SK-N-SH (cell line): Measurements from ENCODE around the gene ZEB1.

ENCODE experiments used
- FOXM1 ChIP-seq: IDR thresholded peaks from 2 replicates; pipeline ENCODE4 v1.4.0; 2012; ENCODE audit warnings: low read depth, mild to moderate bottlenecking
- NRF1 ChIP-seq: IDR thresholded peaks from 2 replicates; pipeline ENCODE4 v1.6.1; 2012; ENCODE audit warnings: low read depth, mild to moderate bottlenecking, low read length
- SIN3A ChIP-seq: IDR thresholded peaks from 2 replicates; pipeline ENCODE4 v1.6.1; 2012; ENCODE audit warnings: low read depth, mild to moderate bottlenecking, low read length, moderate library complexity, borderline replicate concordance
- TF ChIP-seq, protein P1 (sequence below): fragments of 200-600 bp; sonication (generic); IDR thresholded peaks from 2 replicates; pipeline ENCODE4 v1.6.1; 2017; ENCODE audit warnings: antibody characterized with exemption, mild to moderate bottlenecking, moderate library complexity

GRCh38 chr10:31431021-31431420 lies 112.0 kb downstream of the ZEB1 start:
- TF ChIP-seq FOXM1 (no peak), NRF1 (no peak), SIN3A (no peak)
- TF ChIP-seq, protein P1, sequence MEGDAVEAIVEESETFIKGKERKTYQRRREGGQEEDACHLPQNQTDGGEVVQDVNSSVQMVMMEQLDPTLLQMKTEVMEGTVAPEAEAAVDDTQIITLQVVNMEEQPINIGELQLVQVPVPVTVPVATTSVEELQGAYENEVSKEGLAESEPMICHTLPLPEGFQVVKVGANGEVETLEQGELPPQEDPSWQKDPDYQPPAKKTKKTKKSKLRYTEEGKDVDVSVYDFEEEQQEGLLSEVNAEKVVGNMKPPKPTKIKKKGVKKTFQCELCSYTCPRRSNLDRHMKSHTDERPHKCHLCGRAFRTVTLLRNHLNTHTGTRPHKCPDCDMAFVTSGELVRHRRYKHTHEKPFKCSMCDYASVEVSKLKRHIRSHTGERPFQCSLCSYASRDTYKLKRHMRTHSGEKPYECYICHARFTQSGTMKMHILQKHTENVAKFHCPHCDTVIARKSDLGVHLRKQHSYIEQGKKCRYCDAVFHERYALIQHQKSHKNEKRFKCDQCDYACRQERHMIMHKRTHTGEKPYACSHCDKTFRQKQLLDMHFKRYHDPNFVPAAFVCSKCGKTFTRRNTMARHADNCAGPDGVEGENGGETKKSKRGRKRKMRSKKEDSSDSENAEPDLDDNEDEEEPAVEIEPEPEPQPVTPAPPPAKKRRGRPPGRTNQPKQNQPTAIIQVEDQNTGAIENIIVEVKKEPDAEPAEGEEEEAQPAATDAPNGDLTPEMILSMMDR, result no peak
